GM12878 (cell line): ENCODE measurements around the gene TTC9B. TPM values are rescaled to one million over a fixed set of nuclear protein-coding genes. Genes with fewer than 3 reads are reported as not detected.

ENCODE experiments used
- ATAC-seq: fragments of 200-7000 bp; cut with Tn5 transposase; 3 replicates; pipeline ENCODE4 v1.9.1; 2020; ENCODE audit warnings: mild to moderate bottlenecking, moderate library complexity
- BruUV-seq: library from RNA; stranded (reverse); fragments of 400-500 nt; replicated peaks from 2 replicates; lab custom pipeline; 2021; lab: Mats Ljungman, UMichigan
- CTCF ChIA-PET: fragments of 300-600 bp; sonication (Branson Sonifier 250); formaldehyde crosslinking; extraction: SDS; loops from one replicate; lab custom pipeline; 2021; ENCODE audit warnings: inconsistent platforms; lab: Yijun Ruan, JAX
- POLR2A ChIA-PET: fragments of 350-600 bp; formaldehyde crosslinking; extraction: SDS; loops from one replicate; lab custom pipeline; 2021; ENCODE audit warnings: inconsistent platforms; lab: Charles Lee
- RAD21 ChIA-PET: fragments of 300-600 bp; sonication (Branson Sonifier 250); formaldehyde crosslinking; loops from one replicate; lab custom pipeline; 2023; ENCODE audit warnings: antibody characterized with exemption; ENCODE audit not compliant: unreplicated experiment; lab: Charles Lee
- SMC1A ChIA-PET: fragments of 300-600 bp; sonication (Branson Sonifier 250); formaldehyde crosslinking; loops from one replicate; lab custom pipeline; 2023; ENCODE audit not compliant: unreplicated experiment, uncharacterized antibody; lab: Charles Lee
- DNase-seq: peaks from one replicate; pipeline ENCODE4 v3.0.0-alpha.2; 2011; ENCODE audit warnings: low read depth, low spot score
- FAIRE-seq: peaks from 3 replicates; lab custom pipeline; 2011; peaks lifted over from hg19 to GRCh38; lab: Jason Lieb, UNC
- H2AFZ ChIP-seq: 2 replicates; pipeline ENCODE4 v1.6.0; 2011; ENCODE audit warnings: low read depth, low read length, control low read depth; ENCODE audit not compliant: control insufficient read depth
- H3K27ac ChIP-seq: 2 replicates; pipeline ENCODE4 v1.5.1; 2011; ENCODE audit warnings: control low read depth; ENCODE audit not compliant: control insufficient read depth, insufficient read depth
- H3K27me3 ChIP-seq, 2 experiments: replicated peaks in 1 of 2; 2 replicates each; pipeline versions ENCODE4 v1.6.0 to v1.6.1; 2011; ENCODE audit warnings: low read length in 1 of 2; ENCODE audit not compliant: control insufficient read depth in 2 of 2, insufficient read depth in 2 of 2
- H3K36me3 ChIP-seq, 2 experiments: 2 replicates each; pipeline ENCODE4 v1.5.1; 2011; ENCODE audit warnings: low read length in 1 of 2; ENCODE audit not compliant: control insufficient read depth in 2 of 2, insufficient read depth in 2 of 2
- H3K4me1 ChIP-seq: 2 replicates; pipeline ENCODE4 v1.6.1; 2011; ENCODE audit warnings: mild to moderate bottlenecking, low read length, moderate library complexity, mixed read lengths; ENCODE audit not compliant: control insufficient read depth, insufficient read depth
- H3K4me2 ChIP-seq: 2 replicates; pipeline ENCODE4 v1.6.0; 2011; ENCODE audit warnings: control low read depth; ENCODE audit not compliant: control insufficient read depth, insufficient read depth
- H3K4me3 ChIP-seq: fragments of 200-600 bp; sonication (generic); 2 replicates; pipeline ENCODE4 v1.5.1; 2016
- H3K79me2 ChIP-seq: 2 replicates; pipeline ENCODE4 v1.6.0; 2011; ENCODE audit warnings: low read length; ENCODE audit not compliant: control insufficient read depth, insufficient read depth
- H3K9ac ChIP-seq: 2 replicates; pipeline ENCODE4 v1.8.0; 2011; ENCODE audit warnings: low read length, control low read depth, mixed read lengths; ENCODE audit not compliant: control insufficient read depth, insufficient read depth
- H3K9me3 ChIP-seq: replicated peaks from 3 replicates; pipeline ENCODE4 v1.5.1; 2011; ENCODE audit warnings: mild to moderate bottlenecking, low read length; ENCODE audit not compliant: control insufficient read depth, insufficient read depth
- H4K20me1 ChIP-seq: 2 replicates; pipeline ENCODE4 v1.6.0; 2011; ENCODE audit not compliant: control insufficient read depth, insufficient read depth
- CEBPZ ChIP-seq: fragments of 150-350 bp; IDR thresholded peaks from 2 replicates; pipeline ENCODE4 v1.6.1; 2016; ENCODE audit warnings: low read depth, low read length
- EGR1 ChIP-seq, 2 experiments: IDR thresholded peaks; 1 replicate in 1 of 2; 2 replicates in 1 of 2; pipeline ENCODE4 v1.6.1; 2011 to 2012; ENCODE audit warnings: low read depth in 2 of 2, low read length in 2 of 2, borderline replicate concordance in 1 of 2, mild to moderate bottlenecking in 1 of 2, moderate library complexity in 1 of 2
- EZH2 ChIP-seq: IDR thresholded peaks from 2 replicates; pipeline ENCODE4 v1.6.1; 2012; ENCODE audit warnings: low read depth, mild to moderate bottlenecking, control low read depth, inconsistent platforms, low read length, borderline replicate concordance; ENCODE audit not compliant: control insufficient read depth
- GATAD2B ChIP-seq: fragments of 450-650 bp; conservative IDR thresholded peaks from 2 replicates; pipeline ENCODE4 v1.6.1; 2017; ENCODE audit warnings: low read depth, mild to moderate bottlenecking, moderate library complexity
- IKZF2 ChIP-seq, 2 experiments: fragments of 450-650 bp; IDR thresholded peaks; 2 replicates each; pipeline ENCODE4 v1.6.1; 2017; ENCODE audit warnings: mild to moderate bottlenecking in 2 of 2, moderate library complexity in 2 of 2
- JUNB ChIP-seq: IDR thresholded peaks from 2 replicates; pipeline ENCODE4 v1.6.1; 2016; ENCODE audit warnings: antibody characterized with exemption, mild to moderate bottlenecking
- KLF5 ChIP-seq: fragments of 450-650 bp; IDR thresholded peaks from 2 replicates; pipeline ENCODE4 v1.6.1; 2014; ENCODE audit warnings: mild to moderate bottlenecking; ENCODE audit not compliant: partially characterized antibody
- MYB ChIP-seq: fragments of 150-350 bp; IDR thresholded peaks from 2 replicates; pipeline ENCODE4 v1.6.1; 2014; ENCODE audit warnings: mild to moderate bottlenecking, low read depth, low read length, borderline replicate concordance
- PAX5 ChIP-seq: IDR thresholded peaks from 2 replicates; pipeline ENCODE4 v1.6.1; 2011; ENCODE audit warnings: low read depth, low read length, borderline replicate concordance
- RELB ChIP-seq: fragments of 450-650 bp; IDR thresholded peaks from 2 replicates; pipeline ENCODE4 v1.6.1; 2017; ENCODE audit warnings: low read depth, mild to moderate bottlenecking, moderate library complexity
- SIN3A ChIP-seq: IDR thresholded peaks from 2 replicates; pipeline ENCODE4 v1.6.1; 2012; ENCODE audit warnings: low read depth, low read length, improper control_type of control experiment
- SIX5 ChIP-seq: IDR thresholded peaks from 2 replicates; pipeline ENCODE4 v1.6.1; 2011; ENCODE audit warnings: mild to moderate bottlenecking, low read depth, low read length, moderate library complexity; ENCODE audit not compliant: severe bottlenecking
- SKIL ChIP-seq: fragments of 450-650 bp; IDR thresholded peaks from 2 replicates; pipeline ENCODE4 v1.6.1; 2017; ENCODE audit warnings: mild to moderate bottlenecking, low read depth, inconsistent platforms; ENCODE audit not compliant: poor library complexity, severe bottlenecking
- TCF3 ChIP-seq: IDR thresholded peaks from 2 replicates; pipeline ENCODE4 v1.6.1; 2012; ENCODE audit warnings: low read depth, mild to moderate bottlenecking, low read length, borderline replicate concordance; ENCODE audit not compliant: insufficient read depth
- TCF7 ChIP-seq: IDR thresholded peaks from 2 replicates; pipeline ENCODE4 v1.6.1; 2014; ENCODE audit warnings: antibody characterized with exemption, borderline replicate concordance
- USF1 ChIP-seq: IDR thresholded peaks from 2 replicates; pipeline ENCODE4 v1.6.1; 2011; ENCODE audit warnings: borderline replicate concordance, low read depth, mild to moderate bottlenecking, moderate library complexity, mixed read lengths, low read length; ENCODE audit not compliant: insufficient read depth; ENCODE audit errors: extremely low read length
- ZNF217 ChIP-seq: fragments of 450-650 bp; IDR thresholded peaks from 2 replicates; pipeline ENCODE4 v1.6.1; 2017; ENCODE audit warnings: antibody characterized with exemption, mild to moderate bottlenecking
- WGBS: methylation state at CpG from one replicate; pipeline ENCODE4 v1.1.6; 2016; ENCODE audit warnings: low lambda C conversion rate; ENCODE audit not compliant: insufficient replicate concordance, insufficient coverage; ENCODE audit errors: missing lambda C conversion rate; 5-methylcytosine and 5-hydroxymethylcytosine counted together
- in situ Hi-C: fragments of 300-500 bp; cut with MboI; formaldehyde crosslinking; loops from 9 replicates; pipeline ENCODE4 v1.14.3; 2018; ENCODE audit warnings: mixed read lengths
- intact Hi-C: fragments of 100-400 bp; cut with micrococcal nuclease; formaldehyde crosslinking; loops from one replicate; pipeline ENCODE4 v1.14.2; 2022; ENCODE audit not compliant: unreplicated experiment
- polyA plus RNA-seq, 11 experiments: library from polyadenylated mRNA; depleted of rRNA in 4 of 11; unstranded in 6 of 11; stranded (reverse) in 5 of 11; fragments of >200 nt; fragmentation: Nextera tagmentation in 4 of 11; fragmentation: Illumina TruSeq in 1 of 11; extraction: Ambion mirVana in 4 of 11; extraction: Trizol in 1 of 11; gene quantifications; 1 replicate in 1 of 11; 2 replicates in 10 of 11; pipeline versions ENCODE4 v1.2.1 to v1.2.3, GENCODE V29; 2011 to 2016; ENCODE audit warnings: inconsistent platforms in 2 of 11, missing spikeins in 2 of 11, low read depth in 1 of 11
- total RNA-seq, 4 experiments: library from RNA; depleted of rRNA in 3 of 4; stranded (reverse); fragments of >200 nt in 3 of 4; fragmentation: Illumina TruSeq in 1 of 4; extraction: Trizol in 1 of 4; gene quantifications; 2 replicates each; pipeline versions ENCODE4 v1.2.1 to v1.2.3, GENCODE V29; 2013 to 2021

Gene TTC9B
- total and polyA plus RNA-seq, 10 of the 15 experiments (the other 5 are each of a cell fraction or from before 2014, with no cell fraction given), result 0.04 to 0.14 (median 0.10) TPM; not detected in 7

- Histone ChIP-seq H3K4me1 (peaks cover 6% of the 10 kb centered on the region; the same call in 1 of the 2 replicates), H3K9ac (no peak overlapping the region), H3K27ac (no peak overlapping the region), H2AFZ (no peak overlapping the region), H3K4me2 (no peak overlapping the region), H4K20me1 (no peaks in the 10 kb centered on the region; the same call in 1 of the 2 replicates), H3K36me3 (peaks cover 25 to 29% of the 10 kb centered on the region in 2 experiments), H3K4me3 (no peak overlapping the region), H3K27me3 (no peaks in the 10 kb centered on the region), H3K79me2 (peaks cover 28% of the 10 kb centered on the region), H3K9me3 (no peaks in the 10 kb centered on the region; the same call in 2 of the 3 replicates)
- no TSS peak for BruUV-seq
- intact Hi-C loops (no loop called here), in situ Hi-C loops (no loop called here)
- ATAC-seq (no peak), FAIRE-seq (no peak), DNase-seq (no peak)
- SMC1A ChIA-PET, result no interaction called here
- CTCF ChIA-PET, result no interaction called here
- RAD21 ChIA-PET, result no interaction called here
- POLR2A ChIA-PET, result interaction anchor here (0.5 kb wide), 1 partner anchor 21 kb away, joined by 3 read pairs; no protein-coding TSS in a partner anchor
- WGBS, result 96% methylated on average over 6 of the region's 6 CpGs
- TF ChIP-seq TCF3, result no peak
- TF ChIP-seq EGR1 (IDR thresholded peaks at IDR 0.05; ENCODE audit: borderline replicate concordance in 1 of 2, low read depth in 2 of 2, low read length in 2 of 2), result no peak
- no peak for TF ChIP-seq CEBPZ
- no peak for TF ChIP-seq MYB
- no peak for TF ChIP-seq SKIL
- no peak for TF ChIP-seq ZNF217
- TF ChIP-seq SIX5, result no peak
- TF ChIP-seq IKZF2 (IDR thresholded peaks at IDR 0.05), result no peak
- no peak for TF ChIP-seq USF1
- TF ChIP-seq KLF5, result no peak
- TF ChIP-seq JUNB, result no peak
- no peak for TF ChIP-seq RELB
- no peak for TF ChIP-seq EZH2
- no peak for TF ChIP-seq GATAD2B
- no peak for TF ChIP-seq PAX5
- no peak for TF ChIP-seq SIN3A
- TF ChIP-seq TCF7, result no peak
These were observed 47.5 kb upstream of the TTC9B start for GRCh38 chr19:40265763-40266099.
